HepG2 (cell line): ENCODE results near the gene P2RY2. TPM values are rescaled to one million over a fixed set of nuclear protein-coding genes. Genes with fewer than 3 reads are reported as not detected.
A peak's percentile ranks its signal among the peaks of the same experiment; 100 is the strongest.

Experiments used
- HMG20A ChIP-seq: IDR thresholded peaks from 2 replicates; pipeline ENCODE4 v1.6.1; 2016; ENCODE audit warnings: borderline replicate concordance
- RCOR2 ChIP-seq: IDR thresholded peaks from 2 replicates; pipeline ENCODE4 v1.6.1; 2016; ENCODE audit warnings: missing biosample characterization, missing genetic modification reagents
- REPIN1 ChIP-seq: sonication (generic); formaldehyde crosslinking; IDR thresholded peaks from 2 replicates; pipeline ENCODE4 v1.8.0; 2022; ENCODE audit warnings: missing genetic modification reagents, low read depth, mild to moderate bottlenecking, borderline replicate concordance
- ZNF556 ChIP-seq: sonication (generic); formaldehyde crosslinking; IDR thresholded peaks from 2 replicates; pipeline ENCODE4 v1.4.0; 2020; ENCODE audit warnings: mild to moderate bottlenecking, missing genetic modification reagents, borderline replicate concordance
- ZNF652 ChIP-seq: IDR thresholded peaks from 2 replicates; pipeline ENCODE4 v1.6.1; 2016; ENCODE audit warnings: low read depth, borderline replicate concordance
- polyA plus RNA-seq, 8 experiments: library from polyadenylated mRNA; depleted of rRNA in 3 of 8; stranded (reverse) in 7 of 8; unstranded in 1 of 8; fragments of >200 nt; fragmentation: Illumina TruSeq in 4 of 8; extraction: Trizol in 4 of 8; gene quantifications; 2 replicates each; pipeline versions ENCODE4 v1.2.1 to v1.2.3, GENCODE V29; 2011 to 2016; ENCODE audit warnings: low read depth in 4 of 8, missing spikeins in 1 of 8, mixed read lengths in 1 of 8; ENCODE audit not compliant: insufficient read depth in 1 of 8
- total RNA-seq, 5 experiments: library from RNA; depleted of rRNA; stranded (reverse); fragments of >200 nt; fragmentation: Illumina TruSeq; extraction: Trizol; gene quantifications; 2 replicates each; pipeline ENCODE4 v1.2.3, GENCODE V29; 2016; ENCODE audit warnings: low read depth in 1 of 5
- TF ChIP-seq, protein P1 (sequence below): sonication (generic); formaldehyde crosslinking; IDR thresholded peaks from 2 replicates; pipeline ENCODE4 v1.8.1; 2023; ENCODE audit warnings: mild to moderate bottlenecking, inconsistent platforms, moderate library complexity, missing genetic modification reagents, borderline replicate concordance
- TF ChIP-seq, protein P2 (sequence below): sonication (generic); formaldehyde crosslinking; IDR thresholded peaks from 2 replicates; pipeline ENCODE4 v1.4.0; 2020; ENCODE audit warnings: missing genetic modification reagents
- TF ChIP-seq, protein P3 (sequence below): sonication (generic); formaldehyde crosslinking; IDR thresholded peaks from 2 replicates; pipeline ENCODE4 v1.5.0; 2020; ENCODE audit warnings: missing genetic modification reagents
- TF ChIP-seq, protein P4 (sequence below): sonication (generic); formaldehyde crosslinking; IDR thresholded peaks from 2 replicates; pipeline ENCODE4 v1.5.0; 2020; ENCODE audit warnings: mild to moderate bottlenecking, missing genetic modification reagents
- TF ChIP-seq, protein P5 (sequence below), 2 experiments: sonication (generic) in 1 of 2; formaldehyde crosslinking in 1 of 2; IDR thresholded peaks; 2 replicates each; pipeline versions ENCODE4 v1.6.1 to v1.9.0; 2014 to 2022; ENCODE audit warnings: antibody characterized with exemption in 1 of 2, borderline replicate concordance in 1 of 2, inconsistent platforms in 1 of 2, low read depth in 1 of 2, missing genetic modification reagents in 1 of 2
- TF ChIP-seq, protein P6 (sequence below): sonication (generic); formaldehyde crosslinking; IDR thresholded peaks from 2 replicates; pipeline ENCODE4 v1.4.0; 2020; ENCODE audit warnings: missing genetic modification reagents, mild to moderate bottlenecking, borderline replicate concordance

Gene P2RY2
- total and polyA plus RNA-seq, 2 of the 13 experiments (the other 11 are each of a cell fraction or from before 2014, with no cell fraction given): 0.95 to 3.1 TPM

DNA sequence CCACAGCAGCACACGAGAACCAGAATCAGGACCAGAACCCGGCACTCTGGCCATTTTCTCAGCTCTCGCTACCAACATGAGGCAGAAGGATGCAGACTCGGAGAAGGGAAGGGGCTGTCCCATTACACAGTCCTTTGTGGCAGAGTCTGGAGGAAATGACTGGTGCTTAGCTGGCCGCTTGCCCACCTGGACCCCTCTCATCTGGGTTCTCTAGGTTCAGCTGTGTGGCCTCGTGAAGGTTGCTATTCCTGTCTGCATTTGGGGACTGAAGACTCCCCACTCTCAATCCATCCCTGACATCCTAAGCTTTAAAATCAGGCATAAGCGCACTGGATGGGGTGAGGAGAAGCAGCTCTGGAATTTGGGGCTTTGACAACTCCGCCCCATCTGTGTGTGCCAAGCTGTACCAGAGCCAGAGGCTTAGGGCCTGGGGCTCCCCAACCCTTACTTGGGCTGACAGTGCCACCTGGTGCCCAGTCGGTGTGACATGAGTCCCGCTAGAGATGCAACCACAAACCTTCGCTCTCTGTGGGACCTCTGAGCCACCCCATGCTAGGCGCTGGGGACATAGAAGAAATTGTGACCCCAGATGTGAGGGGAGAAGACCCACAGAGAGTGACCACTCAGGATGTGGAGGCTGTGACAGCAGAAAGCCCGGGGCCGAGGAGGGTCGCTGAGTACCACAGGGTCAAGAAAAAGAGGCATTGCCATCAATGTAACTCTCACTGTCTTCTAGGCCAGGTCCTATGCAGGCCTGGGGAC is 40.1 kb upstream of the P2RY2 start (continued):
- TF ChIP-seq, protein P1, sequence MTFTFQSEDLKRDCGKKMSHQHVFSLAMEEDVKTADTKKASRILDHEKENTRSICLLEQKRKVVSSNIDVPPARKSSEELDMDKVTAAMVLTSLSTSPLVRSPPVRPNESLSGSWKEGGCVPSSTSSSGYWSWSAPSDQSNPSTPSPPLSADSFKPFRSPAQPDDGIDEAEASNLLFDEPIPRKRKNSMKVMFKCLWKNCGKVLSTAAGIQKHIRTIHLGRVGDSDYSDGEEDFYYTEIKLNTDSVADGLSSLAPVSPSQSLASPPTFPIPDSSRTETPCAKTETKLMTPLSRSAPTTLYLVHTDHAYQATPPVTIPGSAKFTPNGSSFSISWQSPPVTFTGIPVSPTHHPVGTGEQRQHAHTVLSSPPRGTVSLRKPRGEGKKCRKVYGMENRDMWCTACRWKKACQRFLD (CRISPR knock-in tag): no peak
- TF ChIP-seq, protein P2, sequence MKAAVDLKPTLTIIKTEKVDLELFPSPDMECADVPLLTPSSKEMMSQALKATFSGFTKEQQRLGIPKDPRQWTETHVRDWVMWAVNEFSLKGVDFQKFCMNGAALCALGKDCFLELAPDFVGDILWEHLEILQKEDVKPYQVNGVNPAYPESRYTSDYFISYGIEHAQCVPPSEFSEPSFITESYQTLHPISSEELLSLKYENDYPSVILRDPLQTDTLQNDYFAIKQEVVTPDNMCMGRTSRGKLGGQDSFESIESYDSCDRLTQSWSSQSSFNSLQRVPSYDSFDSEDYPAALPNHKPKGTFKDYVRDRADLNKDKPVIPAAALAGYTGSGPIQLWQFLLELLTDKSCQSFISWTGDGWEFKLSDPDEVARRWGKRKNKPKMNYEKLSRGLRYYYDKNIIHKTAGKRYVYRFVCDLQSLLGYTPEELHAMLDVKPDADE (CRISPR knock-in tag): no peak
- TF ChIP-seq, protein P3, sequence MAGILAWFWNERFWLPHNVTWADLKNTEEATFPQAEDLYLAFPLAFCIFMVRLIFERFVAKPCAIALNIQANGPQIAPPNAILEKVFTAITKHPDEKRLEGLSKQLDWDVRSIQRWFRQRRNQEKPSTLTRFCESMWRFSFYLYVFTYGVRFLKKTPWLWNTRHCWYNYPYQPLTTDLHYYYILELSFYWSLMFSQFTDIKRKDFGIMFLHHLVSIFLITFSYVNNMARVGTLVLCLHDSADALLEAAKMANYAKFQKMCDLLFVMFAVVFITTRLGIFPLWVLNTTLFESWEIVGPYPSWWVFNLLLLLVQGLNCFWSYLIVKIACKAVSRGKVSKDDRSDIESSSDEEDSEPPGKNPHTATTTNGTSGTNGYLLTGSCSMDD (CRISPR knock-in tag): no peak
- TF ChIP-seq HMG20A (no peak), ZNF652 (CRISPR knock-in tag) (no peak), REPIN1 (peak; percentile 42; the same call in 1 of the 2 replicates), RCOR2 (CRISPR knock-in tag) (0 out of 2 replicates have a peak, but pooled peaks have one; percentile 13), ZNF556 (CRISPR knock-in tag) (no peak)
- TF ChIP-seq, protein P4, sequence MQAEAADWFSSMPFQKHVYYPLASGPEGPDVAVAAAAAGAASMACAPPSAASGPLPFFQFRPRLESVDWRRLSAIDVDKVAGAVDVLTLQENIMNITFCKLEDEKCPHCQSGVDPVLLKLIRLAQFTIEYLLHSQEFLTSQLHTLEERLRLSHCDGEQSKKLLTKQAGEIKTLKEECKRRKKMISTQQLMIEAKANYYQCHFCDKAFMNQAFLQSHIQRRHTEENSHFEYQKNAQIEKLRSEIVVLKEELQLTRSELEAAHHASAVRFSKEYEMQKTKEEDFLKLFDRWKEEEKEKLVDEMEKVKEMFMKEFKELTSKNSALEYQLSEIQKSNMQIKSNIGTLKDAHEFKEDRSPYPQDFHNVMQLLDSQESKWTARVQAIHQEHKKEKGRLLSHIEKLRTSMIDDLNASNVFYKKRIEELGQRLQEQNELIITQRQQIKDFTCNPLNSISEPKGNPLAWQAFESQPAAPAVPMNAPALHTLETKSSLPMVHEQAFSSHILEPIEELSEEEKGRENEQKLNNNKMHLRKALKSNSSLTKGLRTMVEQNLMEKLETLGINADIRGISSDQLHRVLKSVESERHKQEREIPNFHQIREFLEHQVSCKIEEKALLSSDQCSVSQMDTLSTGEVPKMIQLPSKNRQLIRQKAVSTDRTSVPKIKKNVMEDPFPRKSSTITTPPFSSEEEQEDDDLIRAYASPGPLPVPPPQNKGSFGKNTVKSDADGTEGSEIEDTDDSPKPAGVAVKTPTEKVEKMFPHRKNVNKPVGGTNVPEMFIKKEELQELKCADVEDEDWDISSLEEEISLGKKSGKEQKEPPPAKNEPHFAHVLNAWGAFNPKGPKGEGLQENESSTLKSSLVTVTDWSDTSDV: 0 out of 2 replicates have a peak, but pooled peaks have one; percentile 38
- TF ChIP-seq, protein P5, sequence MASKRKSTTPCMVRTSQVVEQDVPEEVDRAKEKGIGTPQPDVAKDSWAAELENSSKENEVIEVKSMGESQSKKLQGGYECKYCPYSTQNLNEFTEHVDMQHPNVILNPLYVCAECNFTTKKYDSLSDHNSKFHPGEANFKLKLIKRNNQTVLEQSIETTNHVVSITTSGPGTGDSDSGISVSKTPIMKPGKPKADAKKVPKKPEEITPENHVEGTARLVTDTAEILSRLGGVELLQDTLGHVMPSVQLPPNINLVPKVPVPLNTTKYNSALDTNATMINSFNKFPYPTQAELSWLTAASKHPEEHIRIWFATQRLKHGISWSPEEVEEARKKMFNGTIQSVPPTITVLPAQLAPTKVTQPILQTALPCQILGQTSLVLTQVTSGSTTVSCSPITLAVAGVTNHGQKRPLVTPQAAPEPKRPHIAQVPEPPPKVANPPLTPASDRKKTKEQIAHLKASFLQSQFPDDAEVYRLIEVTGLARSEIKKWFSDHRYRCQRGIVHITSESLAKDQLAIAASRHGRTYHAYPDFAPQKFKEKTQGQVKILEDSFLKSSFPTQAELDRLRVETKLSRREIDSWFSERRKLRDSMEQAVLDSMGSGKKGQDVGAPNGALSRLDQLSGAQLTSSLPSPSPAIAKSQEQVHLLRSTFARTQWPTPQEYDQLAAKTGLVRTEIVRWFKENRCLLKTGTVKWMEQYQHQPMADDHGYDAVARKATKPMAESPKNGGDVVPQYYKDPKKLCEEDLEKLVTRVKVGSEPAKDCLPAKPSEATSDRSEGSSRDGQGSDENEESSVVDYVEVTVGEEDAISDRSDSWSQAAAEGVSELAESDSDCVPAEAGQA (IDR thresholded peaks at IDR 0.05; ENCODE audit: low read depth): no peak
- TF ChIP-seq, protein P5 (CRISPR knock-in tag; IDR thresholded peaks at IDR 0.05; ENCODE audit: borderline replicate concordance): no peak
- TF ChIP-seq, protein P6, sequence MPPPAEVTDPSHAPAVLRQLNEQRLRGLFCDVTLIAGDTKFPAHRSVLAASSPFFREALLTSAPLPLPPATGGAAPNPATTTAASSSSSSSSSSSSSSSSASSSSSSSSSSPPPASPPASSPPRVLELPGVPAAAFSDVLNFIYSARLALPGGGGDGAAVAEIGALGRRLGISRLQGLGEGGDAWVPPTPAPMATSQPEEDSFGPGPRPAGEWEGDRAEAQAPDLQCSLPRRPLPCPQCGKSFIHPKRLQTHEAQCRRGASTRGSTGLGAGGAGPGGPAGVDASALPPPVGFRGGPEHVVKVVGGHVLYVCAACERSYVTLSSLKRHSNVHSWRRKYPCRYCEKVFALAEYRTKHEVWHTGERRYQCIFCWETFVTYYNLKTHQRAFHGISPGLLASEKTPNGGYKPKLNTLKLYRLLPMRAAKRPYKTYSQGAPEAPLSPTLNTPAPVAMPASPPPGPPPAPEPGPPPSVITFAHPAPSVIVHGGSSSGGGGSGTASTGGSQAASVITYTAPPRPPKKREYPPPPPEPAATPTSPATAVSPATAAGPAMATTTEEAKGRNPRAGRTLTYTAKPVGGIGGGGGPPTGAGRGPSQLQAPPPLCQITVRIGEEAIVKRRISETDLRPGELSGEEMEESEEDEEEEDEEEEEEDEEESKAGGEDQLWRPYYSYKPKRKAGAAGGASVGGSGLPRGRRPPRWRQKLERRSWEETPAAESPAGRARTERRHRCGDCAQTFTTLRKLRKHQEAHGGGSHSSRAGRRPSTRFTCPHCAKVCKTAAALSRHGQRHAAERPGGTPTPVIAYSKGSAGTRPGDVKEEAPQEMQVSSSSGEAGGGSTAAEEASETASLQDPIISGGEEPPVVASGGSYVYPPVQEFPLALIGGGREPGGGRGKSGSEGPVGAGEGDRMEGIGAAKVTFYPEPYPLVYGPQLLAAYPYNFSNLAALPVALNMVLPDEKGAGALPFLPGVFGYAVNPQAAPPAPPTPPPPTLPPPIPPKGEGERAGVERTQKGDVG (CRISPR knock-in tag): no peak
